DOHH2 (cell line): ENCODE measurements around the gene CMIP.

Experiments
- H3F3A ChIP-seq: fragments of 200-600 bp; sonication (generic), shearing (Covaris generic); 2 replicates; pipeline ENCODE4 v1.6.0; 2016; ENCODE audit warnings: antibody characterized with exemption, mild to moderate bottlenecking; ENCODE audit not compliant: control insufficient read depth, insufficient read depth
- H3K27ac ChIP-seq: fragments of 200-600 bp; sonication (generic); 2 replicates; pipeline ENCODE4 v1.5.1; 2014; ENCODE audit warnings: low read depth, mild to moderate bottlenecking, low read length, moderate library complexity
- H3K27me3 ChIP-seq: fragments of 200-600 bp; sonication (generic); 2 replicates; pipeline ENCODE4 v1.6.1; 2014; ENCODE audit warnings: mild to moderate bottlenecking, low read length, mixed read lengths; ENCODE audit not compliant: control insufficient read depth
- H3K36me3 ChIP-seq: fragments of 200-600 bp; sonication (generic); 2 replicates; pipeline ENCODE4 v1.6.1; 2014; ENCODE audit warnings: mild to moderate bottlenecking, low read length, moderate library complexity, mixed read lengths; ENCODE audit not compliant: control insufficient read depth
- H3K4me1 ChIP-seq: fragments of 200-600 bp; sonication (generic); 2 replicates; pipeline ENCODE4 v1.6.1; 2014; ENCODE audit warnings: mild to moderate bottlenecking, low read length, mixed read lengths; ENCODE audit not compliant: control insufficient read depth
- H3K4me2 ChIP-seq: fragments of 200-600 bp; sonication (generic); 2 replicates; pipeline ENCODE4 v1.6.0; 2014; ENCODE audit warnings: mild to moderate bottlenecking, low read length, moderate library complexity
- H3K4me3 ChIP-seq: fragments of 200-600 bp; sonication (generic); 2 replicates; pipeline ENCODE4 v1.5.1; 2014; ENCODE audit warnings: mild to moderate bottlenecking, low read length, mixed read lengths
- H3K79me2 ChIP-seq: fragments of 200-600 bp; sonication (generic); 2 replicates; pipeline ENCODE4 v1.6.1; 2014; ENCODE audit warnings: mild to moderate bottlenecking, low read length, mixed read lengths; ENCODE audit not compliant: control insufficient read depth
- H3K9me2 ChIP-seq: fragments of 200-600 bp; sonication (generic); replicated peaks from 2 replicates; pipeline ENCODE4 v1.6.1; 2014; ENCODE audit warnings: mild to moderate bottlenecking, low read length, mixed read lengths; ENCODE audit not compliant: control insufficient read depth
- H3K9me3 ChIP-seq: fragments of 200-600 bp; sonication (generic); 2 replicates; pipeline ENCODE4 v1.6.1; 2014; ENCODE audit warnings: antibody characterized with exemption, low read length, mixed read lengths; ENCODE audit not compliant: control insufficient read depth, insufficient read depth
- H4K20me1 ChIP-seq: fragments of 200-600 bp; sonication (generic); 2 replicates; pipeline ENCODE4 v1.6.0; 2014; ENCODE audit warnings: low read depth, mild to moderate bottlenecking, antibody characterized with exemption, low read length, moderate library complexity; ENCODE audit not compliant: control insufficient read depth, insufficient read depth
- CTCF ChIP-seq: fragments of 200-600 bp; sonication (generic); IDR thresholded peaks from one replicate; pipeline ENCODE4 v1.5.1; 2014; ENCODE audit warnings: antibody characterized with exemption, mild to moderate bottlenecking, low read depth, low read length; ENCODE audit not compliant: poor library complexity, severe bottlenecking
- EZH2phosphoT487 ChIP-seq: fragments of 200-600 bp; sonication (generic); IDR thresholded peaks from 2 replicates; pipeline ENCODE4 v1.6.1; 2017; ENCODE audit warnings: borderline replicate concordance, mild to moderate bottlenecking, antibody characterized with exemption, low read length, moderate library complexity, mixed read lengths

The CMIP gene

GRCh38 chr16:81587626-81588160 lies 143.1 kb downstream of the CMIP start:
- TF ChIP-seq EZH2phosphoT487 (no peak), CTCF (no peak)
- H3K4me1 ChIP-seq: no peaks in the 10 kb centered on the region
- H3K36me3 ChIP-seq: no peaks in the 10 kb centered on the region
- no peak overlapping the region for H3K27ac ChIP-seq
- H3K9me3 ChIP-seq: no peaks in the 10 kb centered on the region
- H3K27me3 ChIP-seq: no peaks in the 10 kb centered on the region
- H3K9me2 ChIP-seq: no peaks in the 10 kb centered on the region
- no peaks in the 10 kb centered on the region for H3K79me2 ChIP-seq
- no peak overlapping the region for H3K4me2 ChIP-seq
- no peaks in the 10 kb centered on the region for H4K20me1 ChIP-seq
- H3F3A ChIP-seq: no peaks in the 10 kb centered on the region
- H3K4me3 ChIP-seq: no peak overlapping the region

- H3K27ac ChIP-seq: no peak overlapping the region
- no peak overlapping the region for H3K4me2 ChIP-seq
- no peak overlapping the region for H3K4me3 ChIP-seq
- H3K9me2 ChIP-seq: no peaks in the 10 kb centered on the region
- no peaks in the 10 kb centered on the region for H3K4me1 ChIP-seq
- no peaks in the 10 kb centered on the region for H4K20me1 ChIP-seq
- H3K36me3 ChIP-seq: no peaks in the 10 kb centered on the region
- no peaks in the 10 kb centered on the region for H3K79me2 ChIP-seq
- H3F3A ChIP-seq: no peaks in the 10 kb centered on the region
- TF ChIP-seq CTCF (no peak), EZH2phosphoT487 (no peak)
- no peaks in the 10 kb centered on the region for H3K27me3 ChIP-seq
- no peaks in the 10 kb centered on the region for H3K9me3 ChIP-seq
Measured at GRCh38 chr16:81588326-81589081, 143.9 kb downstream of the CMIP start.

- Histone ChIP-seq H3K4me3 (no peak overlapping the region), H3K27me3 (no peaks in the 10 kb centered on the region), H3K4me2 (no peak overlapping the region), H4K20me1 (no peaks in the 10 kb centered on the region), H3K36me3 (no peaks in the 10 kb centered on the region), H3K4me1 (no peaks in the 10 kb centered on the region), H3F3A (no peaks in the 10 kb centered on the region), H3K9me2 (no peaks in the 10 kb centered on the region), H3K27ac (no peak overlapping the region), H3K79me2 (no peaks in the 10 kb centered on the region), H3K9me3 (no peaks in the 10 kb centered on the region)
- no peak for TF ChIP-seq EZH2phosphoT487
- no peak for TF ChIP-seq CTCF
Measured at GRCh38 chr16:81589975-81590650, 145.5 kb downstream of the CMIP start.
